DOHH2 (cell line): ENCODE data around the gene TMEM109.

Experiments used
- H3F3A ChIP-seq: fragments of 200-600 bp; sonication (generic), shearing (Covaris generic); 2 replicates; pipeline ENCODE4 v1.6.0; 2016; ENCODE audit warnings: antibody characterized with exemption, mild to moderate bottlenecking; ENCODE audit not compliant: control insufficient read depth, insufficient read depth
- H3K27ac ChIP-seq: fragments of 200-600 bp; sonication (generic); 2 replicates; pipeline ENCODE4 v1.5.1; 2014; ENCODE audit warnings: low read depth, mild to moderate bottlenecking, low read length, moderate library complexity
- H3K27me3 ChIP-seq: fragments of 200-600 bp; sonication (generic); 2 replicates; pipeline ENCODE4 v1.6.1; 2014; ENCODE audit warnings: mild to moderate bottlenecking, low read length, mixed read lengths; ENCODE audit not compliant: control insufficient read depth
- H3K36me3 ChIP-seq: fragments of 200-600 bp; sonication (generic); 2 replicates; pipeline ENCODE4 v1.6.1; 2014; ENCODE audit warnings: mild to moderate bottlenecking, low read length, moderate library complexity, mixed read lengths; ENCODE audit not compliant: control insufficient read depth
- H3K4me1 ChIP-seq: fragments of 200-600 bp; sonication (generic); 2 replicates; pipeline ENCODE4 v1.6.1; 2014; ENCODE audit warnings: mild to moderate bottlenecking, low read length, mixed read lengths; ENCODE audit not compliant: control insufficient read depth
- H3K4me2 ChIP-seq: fragments of 200-600 bp; sonication (generic); 2 replicates; pipeline ENCODE4 v1.6.0; 2014; ENCODE audit warnings: mild to moderate bottlenecking, low read length, moderate library complexity
- H3K4me3 ChIP-seq: fragments of 200-600 bp; sonication (generic); 2 replicates; pipeline ENCODE4 v1.5.1; 2014; ENCODE audit warnings: mild to moderate bottlenecking, low read length, mixed read lengths
- H3K79me2 ChIP-seq: fragments of 200-600 bp; sonication (generic); 2 replicates; pipeline ENCODE4 v1.6.1; 2014; ENCODE audit warnings: mild to moderate bottlenecking, low read length, mixed read lengths; ENCODE audit not compliant: control insufficient read depth
- H3K9me2 ChIP-seq: fragments of 200-600 bp; sonication (generic); replicated peaks from 2 replicates; pipeline ENCODE4 v1.6.1; 2014; ENCODE audit warnings: mild to moderate bottlenecking, low read length, mixed read lengths; ENCODE audit not compliant: control insufficient read depth
- H3K9me3 ChIP-seq: fragments of 200-600 bp; sonication (generic); 2 replicates; pipeline ENCODE4 v1.6.1; 2014; ENCODE audit warnings: antibody characterized with exemption, low read length, mixed read lengths; ENCODE audit not compliant: control insufficient read depth, insufficient read depth
- H4K20me1 ChIP-seq: fragments of 200-600 bp; sonication (generic); 2 replicates; pipeline ENCODE4 v1.6.0; 2014; ENCODE audit warnings: low read depth, mild to moderate bottlenecking, antibody characterized with exemption, low read length, moderate library complexity; ENCODE audit not compliant: control insufficient read depth, insufficient read depth
- CTCF ChIP-seq: fragments of 200-600 bp; sonication (generic); IDR thresholded peaks from one replicate; pipeline ENCODE4 v1.5.1; 2014; ENCODE audit warnings: antibody characterized with exemption, mild to moderate bottlenecking, low read depth, low read length; ENCODE audit not compliant: poor library complexity, severe bottlenecking
- EZH2phosphoT487 ChIP-seq: fragments of 200-600 bp; sonication (generic); IDR thresholded peaks from 2 replicates; pipeline ENCODE4 v1.6.1; 2017; ENCODE audit warnings: borderline replicate concordance, mild to moderate bottlenecking, antibody characterized with exemption, low read length, moderate library complexity, mixed read lengths

The TMEM109 gene

GRCh38 chr11:60913793-60914632 lies at the start of gene TMEM109:
TSS of gene TMEM109 (plus strand) at chr11:60914158. CDS start at chr11:60919694, 5,536 bp downstream.
- H3K9me2 ChIP-seq = no peaks in the 10 kb centered on the region
- H3K36me3 ChIP-seq = peaks cover 34% of the 10 kb centered on the region
- peak within 1 kb of the TSS; percentile 75 for H3K27ac ChIP-seq
- peaks cover 50% of the 10 kb centered on the region for H3K79me2 ChIP-seq
- H3K9me3 ChIP-seq = peaks cover 11% of the 10 kb centered on the region
- no peaks in the 10 kb centered on the region; the same call in 1 of the 2 replicates for H4K20me1 ChIP-seq
- peaks cover 11% of the 10 kb centered on the region for H3F3A ChIP-seq
- no peak for TF ChIP-seq EZH2phosphoT487
- TF ChIP-seq CTCF = no peak
- peak within 1 kb of the TSS; percentile 88 for H3K4me2 ChIP-seq
- no peaks in the 10 kb centered on the region for H3K27me3 ChIP-seq
- H3K4me3 ChIP-seq = peak within 1 kb of the TSS; percentile 88
- peaks cover 75% of the 10 kb centered on the region for H3K4me1 ChIP-seq

- no peaks in the 10 kb centered on the region for H3K9me2 ChIP-seq
- no peaks in the 10 kb centered on the region for H3K9me3 ChIP-seq
- TF ChIP-seq EZH2phosphoT487 = no peak
- no peak for TF ChIP-seq CTCF
- H3K4me3 ChIP-seq = no peak overlapping the region
- H3K4me2 ChIP-seq = no peak overlapping the region
- no peaks in the 10 kb centered on the region for H3K79me2 ChIP-seq
- H3K4me1 ChIP-seq = no peaks in the 10 kb centered on the region
- H3K36me3 ChIP-seq = no peaks in the 10 kb centered on the region
- no peaks in the 10 kb centered on the region for H4K20me1 ChIP-seq
- no peaks in the 10 kb centered on the region for H3F3A ChIP-seq
- no peak overlapping the region for H3K27ac ChIP-seq
- H3K27me3 ChIP-seq = no peaks in the 10 kb centered on the region; the same call in 1 of the 2 replicates
Observed at GRCh38 chr11:60864856-60865513, 49.0 kb upstream of the TMEM109 start.

- Histone ChIP-seq H3K27me3 (no peaks in the 10 kb centered on the region; the same call in 1 of the 2 replicates), H3K4me2 (no peak within 1 kb of the TSS), H3K27ac (no peak within 1 kb of the TSS), H3K79me2 (no peaks in the 10 kb centered on the region), H3K4me3 (no peak within 1 kb of the TSS), H3K9me3 (no peaks in the 10 kb centered on the region), H3K9me2 (no peaks in the 10 kb centered on the region), H4K20me1 (no peaks in the 10 kb centered on the region), H3K4me1 (no peaks in the 10 kb centered on the region), H3K36me3 (no peaks in the 10 kb centered on the region), H3F3A (no peaks in the 10 kb centered on the region)
- TF ChIP-seq EZH2phosphoT487 (no peak), CTCF (no peak)
Observed at GRCh38 chr11:60866911-60867870, 46.8 kb upstream of the TMEM109 start, which contains the start of gene ZP1. TSS of gene ZP1 (plus strand) at chr11:60867542. CDS start at chr11:60867562, 20 bp downstream.
